ENCODE data around the gene CD79B. TPM values are rescaled to one million over a fixed set of nuclear protein-coding genes. Genes with fewer than 3 reads are reported as not detected.

The CD79B gene
- total and polyA plus RNA-seq, 2 of the 8 experiments (the other 6 are each of a cell fraction or from before 2014, with no cell fraction given) = 1.5 to 3.9 TPM

GRCh38 chr17:63944736-63945499 lies 12.8 kb upstream of the CD79B start:
- no peak for TF ChIP-seq MAFK (IDR thresholded peaks at IDR 0.05; ENCODE audit: low read depth, low read length)
- no peak for TF ChIP-seq CBX5 (IDR thresholded peaks at IDR 0.05; ENCODE audit: low read depth, low read length)
- TF ChIP-seq GTF2F1 (IDR thresholded peaks at IDR 0.05; ENCODE audit: borderline replicate concordance, low read depth, low read length) = no peak
- TF ChIP-seq POLR2A (IDR thresholded peaks at IDR 0.05; ENCODE audit: control extremely low read depth in 1 of 2, low read depth in 2 of 2, low read length in 2 of 2) = no peak
- no peak for TF ChIP-seq SIX5 (IDR thresholded peaks at IDR 0.05; ENCODE audit: low read depth, low read length)
- no peak overlapping the region for H2BK120ac ChIP-seq (replicated peaks; ENCODE audit: low read depth, low read length)
- ChIA-PET CTCF (ENCODE audit: partially characterized antibody) (interaction anchor here (0.6 to 6.1 kb wide), 15 partner anchors 7 to 287 kb away, joined by 3 to 135 read pairs (median 20); partner anchors contain the start of genes CSHL1 and GH1), POLR2A (ENCODE audit: partially characterized antibody) (interaction anchor here (1.9 kb wide), 1 partner anchor 25 kb away, joined by 13 read pairs; the partner anchor contains the start of gene GH1)
- H3K4ac ChIP-seq (replicated peaks; ENCODE audit: insufficient read length, low read depth, low read length) = no peak overlapping the region
- FAIRE-seq (no peak), DNase-seq (ENCODE audit: low read depth in 1 of 2, low spot score in 2 of 2) (no peak)
- no peak overlapping the region for H2BK15ac ChIP-seq (ENCODE audit: low read length)
- H3K4me2 ChIP-seq (ENCODE audit: insufficient read depth in 1 of 2, low read depth in 2 of 2, low read length in 2 of 2) = no peak overlapping the region
- H3K9me3 ChIP-seq (ENCODE audit: insufficient read depth in 2 of 2, low read depth in 1 of 2, low read length in 1 of 2) = no peaks in the 10 kb centered on the region
- no peak overlapping the region for H2BK5ac ChIP-seq (ENCODE audit: low read depth, low read length)
- H4K20me1 ChIP-seq (replicated peaks in 1 of 2; ENCODE audit: control insufficient read depth in 1 of 2, insufficient read depth in 2 of 2, low read length in 2 of 2) = peaks cover 0 to 2% of the 10 kb centered on the region in 2 experiments
- H2AFZ ChIP-seq (ENCODE audit: low read length) = no peak overlapping the region
- no peak overlapping the region for H3K27ac ChIP-seq (ENCODE audit: low read depth, low read length)
- H3K4me3 ChIP-seq (ENCODE audit: extremely low read depth in 1 of 4, insufficient read depth in 2 of 4, low read depth in 3 of 4, low read length in 4 of 4) = no peak overlapping the region
- no peaks in the 10 kb centered on the region for H3K23me2 ChIP-seq (ENCODE audit: low read depth, low read length)
- H3K14ac ChIP-seq (ENCODE audit: insufficient read length) = no peak overlapping the region
- no peaks in the 10 kb centered on the region for H3K79me2 ChIP-seq (ENCODE audit: control insufficient read depth in 1 of 2, insufficient read depth in 2 of 2, low read length in 2 of 2)
- H4K91ac ChIP-seq (replicated peaks; ENCODE audit: insufficient read length, low read length) = no peak overlapping the region
- no peak overlapping the region; the same call in 1 of the 2 replicates for H4K8ac ChIP-seq (ENCODE audit: extremely low read depth, insufficient read depth, low read length)
- no peaks in the 10 kb centered on the region for H3K27me3 ChIP-seq (replicated peaks in 1 of 4; ENCODE audit: control insufficient read depth in 3 of 4, extremely low read depth in 1 of 4, insufficient read depth in 3 of 4, low read length in 3 of 4)
- H3K9ac ChIP-seq (replicated peaks in 1 of 4; ENCODE audit: extremely low read depth in 1 of 4, low read depth in 3 of 4, low read length in 3 of 4) = no peak overlapping the region
- H2BK12ac ChIP-seq (ENCODE audit: low read depth, low read length) = no peak overlapping the region
- H2AK5ac ChIP-seq (ENCODE audit: low read depth, low read length) = 0 out of 2 replicates have a peak overlapping the region, but pooled peaks have one; percentile 86
- H2BK20ac ChIP-seq (ENCODE audit: low read length) = 0 out of 2 replicates have a peak overlapping the region, but pooled peaks have one; percentile 72
- H3K18ac ChIP-seq (ENCODE audit: extremely low read depth, low read length) = no peak overlapping the region
- WGBS, 2 experiments (ENCODE audit: extremely low coverage in 1 of 2, insufficient coverage in 1 of 2, insufficient read length in 1 of 2, insufficient replicate concordance in 2 of 2, low coverage in 1 of 2, low lambda C conversion rate in 2 of 2, missing lambda C conversion rate in 1 of 2) = 90% methylated on average over 18 of the region's 24 CpGs; no CpG with 5 or more reads in 1 of the 2 experiments
- no peak overlapping the region for H3K23ac ChIP-seq (ENCODE audit: insufficient read length)
- H3K56ac ChIP-seq (replicated peaks; ENCODE audit: insufficient read length, low read depth, low read length) = no peak overlapping the region
- H3K79me1 ChIP-seq (ENCODE audit: low read depth, low read length) = no peaks in the 10 kb centered on the region
- H3K4me1 ChIP-seq (replicated peaks in 1 of 4; ENCODE audit: control insufficient read depth in 3 of 4, insufficient read depth in 4 of 4, low read length in 3 of 4) = peaks cover 0 to 4% (median 1%) of the 10 kb centered on the region in 4 experiments; a peak in 3 of 7 replicates
- H3K36me3 ChIP-seq (ENCODE audit: control insufficient read depth in 2 of 4, insufficient read depth in 4 of 4, low read length in 3 of 4) = peaks cover 0 to 21% (median 1%) of the 10 kb centered on the region in 4 experiments; a peak in 4 of 8 replicates
- no peak overlapping the region for H4K5ac ChIP-seq (ENCODE audit: insufficient read length, low read depth, low read length)
